H1 (cell line): Measurements from ENCODE around the gene UBQLN4. TPM values are rescaled to one million over a fixed set of nuclear protein-coding genes. Genes with fewer than 3 reads are reported as not detected.
A peak's percentile ranks its signal among the peaks of the same experiment; 100 is the strongest.

Experiments used
- CTCF ChIA-PET: fragments of 300-600 bp; sonication (Branson Sonifier 250); formaldehyde crosslinking; loops from one replicate; lab custom pipeline; 2021; ENCODE audit not compliant: partially characterized antibody; lab: Charles Lee
- POLR2A ChIA-PET: fragments of 300-600 bp; sonication (Branson Sonifier 250); formaldehyde crosslinking; loops from one replicate; lab custom pipeline; 2021; ENCODE audit warnings: inconsistent platforms; ENCODE audit not compliant: partially characterized antibody; lab: Charles Lee
- DNase-seq, 2 experiments: peaks; one replicate each; pipeline versions ENCODE4 v3.0.0 to v3.0.0-alpha.2; 2010 to 2022; ENCODE audit warnings: low spot score in 2 of 2, low read depth in 1 of 2, mixed read lengths in 1 of 2
- FAIRE-seq: peaks from 2 replicates; lab custom pipeline; 2011; peaks lifted over from hg19 to GRCh38; lab: Jason Lieb, UNC
- H2AFZ ChIP-seq: 2 replicates; pipeline ENCODE4 v1.8.1; 2012; ENCODE audit warnings: low read length, inconsistent platforms
- H2AK5ac ChIP-seq: 2 replicates; pipeline ENCODE4 v1.6.1; 2013; ENCODE audit warnings: low read depth, low read length
- H2BK120ac ChIP-seq: replicated peaks from 2 replicates; pipeline ENCODE3; 2013; ENCODE audit warnings: low read depth, low read length, inconsistent platforms
- H2BK12ac ChIP-seq: 2 replicates; pipeline ENCODE4 v1.6.1; 2013; ENCODE audit warnings: low read depth, low read length
- H2BK15ac ChIP-seq: 2 replicates; pipeline ENCODE4 v1.6.1; 2013; ENCODE audit warnings: low read length
- H2BK20ac ChIP-seq: 2 replicates; pipeline ENCODE4 v1.6.1; 2013; ENCODE audit warnings: low read length
- H2BK5ac ChIP-seq: 2 replicates; pipeline ENCODE4 v1.6.1; 2013; ENCODE audit warnings: low read depth, low read length
- H3K14ac ChIP-seq: 2 replicates; pipeline ENCODE4 v1.6.1; 2013; ENCODE audit warnings: inconsistent platforms; ENCODE audit not compliant: insufficient read length
- H3K18ac ChIP-seq: 2 replicates; pipeline ENCODE4 v1.6.1; 2013; ENCODE audit warnings: low read length; ENCODE audit errors: extremely low read depth
- H3K23ac ChIP-seq: 2 replicates; pipeline ENCODE4 v1.6.1; 2013; ENCODE audit warnings: inconsistent platforms; ENCODE audit not compliant: insufficient read length
- H3K23me2 ChIP-seq: 2 replicates; pipeline ENCODE4 v1.6.1; 2013; ENCODE audit warnings: low read depth, low read length
- H3K27ac ChIP-seq: 2 replicates; pipeline ENCODE4 v1.6.1; 2011; ENCODE audit warnings: low read depth, low read length, inconsistent platforms
- H3K27me3 ChIP-seq, 4 experiments: replicated peaks in 1 of 4; 1 replicate in 1 of 4; 2 replicates in 3 of 4; pipeline versions ENCODE4 v1.6.1 to v1.8.1; 2011 to 2013; ENCODE audit warnings: low read length in 3 of 4, mild to moderate bottlenecking in 3 of 4, inconsistent platforms in 2 of 4, mixed read lengths in 2 of 4, moderate library complexity in 1 of 4; ENCODE audit not compliant: control insufficient read depth in 3 of 4, insufficient read depth in 3 of 4; ENCODE audit errors: extremely low read depth in 1 of 4
- H3K36me3 ChIP-seq, 4 experiments: 2 replicates each; pipeline versions ENCODE4 v1.6.1 to v1.8.1; 2011 to 2013; ENCODE audit warnings: mild to moderate bottlenecking in 4 of 4, low read length in 3 of 4, moderate library complexity in 2 of 4, control low read depth in 1 of 4, inconsistent platforms in 1 of 4; ENCODE audit not compliant: insufficient read depth in 4 of 4, control insufficient read depth in 2 of 4
- H3K4ac ChIP-seq: replicated peaks from 2 replicates; pipeline ENCODE3; 2013; ENCODE audit warnings: low read length, low read depth, mixed read lengths, inconsistent platforms; ENCODE audit not compliant: insufficient read length
- H3K4me1 ChIP-seq, 4 experiments: replicated peaks in 1 of 4; 1 replicate in 1 of 4; 2 replicates in 3 of 4; pipeline versions ENCODE4 v1.6.1 to v1.8.1; 2011 to 2013; ENCODE audit warnings: low read length in 3 of 4, inconsistent platforms in 2 of 4, mixed read lengths in 1 of 4; ENCODE audit not compliant: insufficient read depth in 4 of 4, control insufficient read depth in 3 of 4
- H3K4me2 ChIP-seq, 2 experiments: 2 replicates each; pipeline versions ENCODE4 v1.6.1 to v1.8.1; 2011 to 2013; ENCODE audit warnings: low read depth in 2 of 2, low read length in 2 of 2, control low read depth in 1 of 2, inconsistent platforms in 1 of 2, mild to moderate bottlenecking in 1 of 2; ENCODE audit not compliant: insufficient read depth in 1 of 2
- H3K4me3 ChIP-seq, 4 experiments: fragments of 200-600, 300-600 bp in 1 of 4; sonication (generic), shearing (Covaris generic), sonication (Bioruptor Twin) in 1 of 4; 2 replicates each; pipeline versions ENCODE4 v1.5.1 to v1.8.1; 2011 to 2016; ENCODE audit warnings: low read length in 4 of 4, low read depth in 3 of 4, control low read depth in 2 of 4, inconsistent platforms in 2 of 4, mild to moderate bottlenecking in 2 of 4, mixed read lengths in 1 of 4, moderate library complexity in 1 of 4; ENCODE audit not compliant: insufficient read depth in 2 of 4; ENCODE audit errors: extremely low read depth in 1 of 4
- H3K56ac ChIP-seq: replicated peaks from 2 replicates; pipeline ENCODE3; 2013; ENCODE audit warnings: low read depth, mild to moderate bottlenecking, mixed read lengths, low read length, inconsistent platforms; ENCODE audit not compliant: insufficient read length
- H3K79me1 ChIP-seq: 2 replicates; pipeline ENCODE4 v1.6.1; 2013; ENCODE audit warnings: low read depth, low read length, control low read depth
- H3K79me2 ChIP-seq, 2 experiments: 2 replicates each; pipeline versions ENCODE4 v1.6.1 to v1.8.1; 2012 to 2013; ENCODE audit warnings: low read length in 2 of 2, mild to moderate bottlenecking in 2 of 2, inconsistent platforms in 1 of 2; ENCODE audit not compliant: insufficient read depth in 2 of 2, control insufficient read depth in 1 of 2
- H3K9ac ChIP-seq, 4 experiments: replicated peaks in 1 of 4; 1 replicate in 1 of 4; 2 replicates in 3 of 4; pipeline versions ENCODE4 v1.6.1 to v1.8.1; 2011 to 2013; ENCODE audit warnings: low read depth in 3 of 4, low read length in 3 of 4, control low read depth in 2 of 4, mild to moderate bottlenecking in 2 of 4, moderate library complexity in 2 of 4, inconsistent platforms in 1 of 4; ENCODE audit errors: extremely low read depth in 1 of 4
- H3K9me3 ChIP-seq, 2 experiments: 2 replicates each; pipeline versions ENCODE4 v1.6.1 to v1.8.1; 2012 to 2013; ENCODE audit warnings: mild to moderate bottlenecking in 2 of 2, moderate library complexity in 2 of 2, control low read depth in 1 of 2, inconsistent platforms in 1 of 2, low read depth in 1 of 2, low read length in 1 of 2, mixed read lengths in 1 of 2; ENCODE audit not compliant: insufficient read depth in 2 of 2
- H4K20me1 ChIP-seq, 2 experiments: replicated peaks in 1 of 2; 2 replicates each; pipeline versions ENCODE3 to v1.8.1; 2011 to 2013; ENCODE audit warnings: inconsistent platforms in 2 of 2, low read length in 2 of 2, mild to moderate bottlenecking in 1 of 2; ENCODE audit not compliant: insufficient read depth in 2 of 2, control insufficient read depth in 1 of 2
- H4K5ac ChIP-seq: 2 replicates; pipeline ENCODE4 v1.6.1; 2013; ENCODE audit warnings: low read length, low read depth, mixed read lengths, inconsistent platforms; ENCODE audit not compliant: insufficient read length
- H4K8ac ChIP-seq: 2 replicates; pipeline ENCODE4 v1.8.0; 2013; ENCODE audit warnings: mild to moderate bottlenecking, moderate library complexity, low read length, inconsistent platforms; ENCODE audit not compliant: insufficient read depth; ENCODE audit errors: extremely low read depth
- H4K91ac ChIP-seq: replicated peaks from 2 replicates; pipeline ENCODE3; 2013; ENCODE audit warnings: low read length, mixed read lengths, inconsistent platforms; ENCODE audit not compliant: insufficient read length
- BACH1 ChIP-seq: IDR thresholded peaks from 2 replicates; pipeline ENCODE4 v1.6.1; 2012; ENCODE audit warnings: low read length, improper control_type of control experiment
- CREB1 ChIP-seq: IDR thresholded peaks from 2 replicates; pipeline ENCODE4 v1.6.1; 2012; ENCODE audit warnings: inconsistent platforms
- HDAC2 ChIP-seq, 2 experiments: fragments of 300-600 bp in 1 of 2; sonication (generic) in 1 of 2; IDR thresholded peaks; 2 replicates each; pipeline ENCODE4 v1.6.1; 2011 to 2012; ENCODE audit warnings: low read depth in 2 of 2, low read length in 2 of 2, mild to moderate bottlenecking in 2 of 2, moderate library complexity in 2 of 2, borderline replicate concordance in 1 of 2, inconsistent platforms in 1 of 2
- JUND ChIP-seq: IDR thresholded peaks from 2 replicates; pipeline ENCODE4 v1.6.1; 2011; ENCODE audit warnings: mild to moderate bottlenecking, improper control_type of control experiment, low read length
- KDM4A ChIP-seq: IDR thresholded peaks from one replicate; pipeline ENCODE4 v1.7.1; 2012; ENCODE audit warnings: low read depth, mild to moderate bottlenecking, moderate library complexity, low read length, inconsistent platforms; ENCODE audit not compliant: severe bottlenecking
- POU5F1 ChIP-seq: IDR thresholded peaks from 2 replicates; pipeline ENCODE4 v1.6.1; 2011; ENCODE audit warnings: low read depth, mild to moderate bottlenecking, low read length, moderate library complexity
- RBBP5 ChIP-seq: IDR thresholded peaks from 2 replicates; pipeline ENCODE4 v1.7.1; 2012; ENCODE audit warnings: low read depth, mild to moderate bottlenecking, inconsistent platforms, low read length, moderate library complexity, borderline replicate concordance
- TAF7 ChIP-seq: optimal IDR thresholded peaks from 2 replicates; pipeline ENCODE3; 2011; ENCODE audit warnings: low read depth, mild to moderate bottlenecking, inconsistent platforms, low read length, moderate library complexity, borderline replicate concordance
- WGBS, 2 experiments: shearing (Covaris generic) in 1 of 2; methylation state at CpG; one replicate each; pipeline versions ENCODE4 v1.1.6 to v1.1.7; 2013 to 2015; ENCODE audit warnings: low lambda C conversion rate in 2 of 2, mixed read lengths in 2 of 2, inconsistent platforms in 1 of 2, low coverage in 1 of 2, missing lambda C conversion rate in 1 of 2; ENCODE audit not compliant: insufficient replicate concordance in 2 of 2, insufficient coverage in 1 of 2, insufficient read length in 1 of 2; ENCODE audit errors: extremely low coverage in 1 of 2, missing lambda C conversion rate in 1 of 2; 5-methylcytosine and 5-hydroxymethylcytosine counted together
- polyA plus RNA-seq, 7 experiments: library from polyadenylated mRNA; depleted of rRNA in 3 of 7; stranded (reverse) in 5 of 7; unstranded in 2 of 7; fragments of >200 nt in 5 of 7; fragments of 200-250 nt in 2 of 7; gene quantifications; 1 replicate in 5 of 7; 2 replicates in 1 of 7; 4 replicates in 1 of 7; pipeline versions ENCODE4 v1.2.1 to v1.2.3, GENCODE V29; 2011 to 2013; ENCODE audit warnings: missing spikeins in 2 of 7, mixed read lengths in 2 of 7
- total RNA-seq: library from RNA; stranded (reverse); fragmentation: NEBNext Ultra II Directional; extraction: Animal tissue kit (Norgen Biotek cat#: 25700); gene quantifications from 2 replicates; pipeline ENCODE4 v1.2.1, GENCODE V29; 2021
- TF ChIP-seq, protein P1 (sequence below): IDR thresholded peaks from 2 replicates; pipeline ENCODE4 v1.6.1; 2012; ENCODE audit warnings: inconsistent platforms

The UBQLN4 gene
- total and polyA plus RNA-seq, 2 of the 8 experiments (the other 6 are each of a cell fraction or from before 2014, with no cell fraction given): 37.7 to 52.0 TPM

DNA sequence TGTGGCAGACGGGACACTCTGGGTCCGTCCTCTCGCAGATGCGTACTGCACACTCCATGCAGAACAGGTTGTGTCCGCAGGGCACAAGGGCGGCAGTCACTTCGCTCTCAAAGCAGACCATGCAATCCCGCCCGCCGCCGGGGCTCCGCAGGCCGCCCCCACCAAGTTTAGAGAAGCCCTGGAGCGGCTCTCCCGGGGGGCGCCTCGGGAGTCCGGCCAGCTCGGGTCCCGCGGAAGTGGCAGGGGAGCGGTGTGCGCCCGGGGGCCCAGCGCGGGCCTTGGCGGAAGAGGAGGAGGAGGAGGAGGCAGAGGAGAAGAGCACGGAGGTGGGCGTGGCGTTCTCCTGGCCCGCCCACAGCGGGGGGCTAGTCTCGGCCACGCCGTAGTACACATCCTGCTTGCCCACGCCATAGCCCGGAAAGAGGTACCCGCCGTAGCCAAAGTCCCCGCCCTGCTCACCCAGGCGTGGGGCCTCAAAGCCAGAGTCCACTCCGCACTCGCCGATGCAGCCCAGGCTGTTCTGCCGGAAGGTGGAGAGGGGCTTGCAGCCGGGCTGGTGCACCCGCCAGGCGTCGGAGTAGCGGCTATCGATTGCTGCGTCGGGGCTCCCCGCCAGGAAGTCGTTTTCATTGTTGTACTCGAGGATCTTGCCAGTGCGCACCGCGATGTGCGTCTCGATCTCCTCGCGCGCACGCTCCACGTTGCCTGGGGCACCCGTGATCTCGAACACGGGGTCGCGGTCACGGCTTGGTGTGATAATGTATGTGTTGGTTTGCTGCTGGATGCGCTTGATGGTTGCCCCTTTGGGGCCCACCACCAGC, 23.2 kb upstream of the UBQLN4 start:
- DNase-seq: peak in 1 of 2 experiments; percentile 84
- no peak overlapping the region for H2AFZ ChIP-seq
- peak overlapping the region; percentile 63 for H3K4ac ChIP-seq
- H2BK5ac ChIP-seq: peak overlapping the region; percentile 92
- no peak overlapping the region for H3K23ac ChIP-seq
- peaks cover 19 to 63% of the 10 kb centered on the region in 2 experiments for H3K79me2 ChIP-seq
- peak overlapping the region in 3 of 4 experiments; percentile 2 to 44 (median 4); a peak in 5 of 8 replicates for H3K4me3 ChIP-seq
- 54% methylated on average over 60 of the region's 73 CpGs; no CpG with 5 or more reads in 1 of the 2 experiments for WGBS, 2 experiments
- peak overlapping the region; percentile 95 for H2AK5ac ChIP-seq
- ChIA-PET POLR2A (interaction anchor here (0.8 to 9.7 kb wide), 3 partner anchors 18 to 108 kb away, joined by 3 to 88 read pairs (median 5); partner anchors contain the start of gene RAB25), CTCF (interaction anchor here (1.3 to 2.5 kb wide), 2 partner anchors 9 to 12 kb away, joined by 3 to 33 read pairs; no protein-coding TSS in a partner anchor)
- H3K36me3 ChIP-seq: peaks cover 4 to 34% (median 10%) of the 10 kb centered on the region in 4 experiments; a peak in 6 of 8 replicates
- FAIRE-seq: no peak
- peaks cover 12% of the 10 kb centered on the region for H3K23me2 ChIP-seq
- H2BK15ac ChIP-seq: peak overlapping the region; percentile 99
- peaks cover 21% of the 10 kb centered on the region for H3K79me1 ChIP-seq
- H3K9me3 ChIP-seq: no peaks in the 10 kb centered on the region
- peak overlapping the region; percentile 52 for H2BK120ac ChIP-seq
- peak overlapping the region; percentile 53; the same call in 1 of the 2 replicates for H3K27ac ChIP-seq
- H2BK20ac ChIP-seq: peak overlapping the region; percentile 80
- H3K18ac ChIP-seq: peak overlapping the region; percentile 91
- no peak overlapping the region for H3K56ac ChIP-seq
- peak overlapping the region; percentile 34 for H4K5ac ChIP-seq
- H4K91ac ChIP-seq: peak overlapping the region; percentile 96
- H3K14ac ChIP-seq: no peak overlapping the region
- peak overlapping the region; percentile 47 to 79 for H3K4me2 ChIP-seq
- H2BK12ac ChIP-seq: peak overlapping the region; percentile 91; the same call in 1 of the 2 replicates
- peaks cover 24 to 57% (median 47%) of the 10 kb centered on the region in 4 experiments for H3K4me1 ChIP-seq
- no peaks in the 10 kb centered on the region for H3K27me3 ChIP-seq
- H3K9ac ChIP-seq: peak overlapping the region in 1 of 4 experiments; percentile 26; a peak in 1 of 7 replicates
- peaks cover 10 to 33% of the 10 kb centered on the region in 2 experiments for H4K20me1 ChIP-seq
- peak overlapping the region; percentile 47 for H4K8ac ChIP-seq
- TF ChIP-seq HDAC2 (IDR thresholded peaks at IDR 0.05; ENCODE audit: borderline replicate concordance in 1 of 2, low read depth in 2 of 2, low read length in 2 of 2) (no peak), BACH1 (no peak), RBBP5 (no peak), POU5F1 (no peak), JUND (no peak), CREB1 (no peak), KDM4A (no peak), TAF7 (no peak)
- TF ChIP-seq, protein P1, sequence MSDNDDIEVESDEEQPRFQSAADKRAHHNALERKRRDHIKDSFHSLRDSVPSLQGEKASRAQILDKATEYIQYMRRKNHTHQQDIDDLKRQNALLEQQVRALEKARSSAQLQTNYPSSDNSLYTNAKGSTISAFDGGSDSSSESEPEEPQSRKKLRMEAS: peak; percentile 42; the same call in 1 of the 2 replicates
